HEK293 (cell line): ENCODE measurements around the gene DDX39A.

Source experiments
- BCL11A ChIP-seq: fragments of 450-650 bp; formaldehyde crosslinking; IDR thresholded peaks from 2 replicates; pipeline ENCODE4 v1.5.1; 2016; ENCODE audit warnings: low read depth, missing biosample characterization, missing genetic modification characterization
- CTCF ChIP-seq: fragments of 450-650 bp; formaldehyde crosslinking; IDR thresholded peaks from 2 replicates; pipeline ENCODE4 v1.5.1; 2016; ENCODE audit warnings: missing biosample characterization, missing genetic modification characterization
- PATZ1 ChIP-seq: fragments of 450-650 bp; formaldehyde crosslinking; IDR thresholded peaks from 2 replicates; pipeline ENCODE4 v1.5.1; 2016; ENCODE audit warnings: missing biosample characterization, missing genetic modification characterization
- SCRT2 ChIP-seq: fragments of 450-650 bp; formaldehyde crosslinking; IDR thresholded peaks from 2 replicates; pipeline ENCODE4 v1.5.1; 2016; ENCODE audit warnings: missing biosample characterization, missing genetic modification characterization
- YY2 ChIP-seq: fragments of 450-650 bp; formaldehyde crosslinking; IDR thresholded peaks from 2 replicates; pipeline ENCODE4 v1.5.1; 2016; ENCODE audit warnings: missing biosample characterization, missing genetic modification characterization
- ZBTB49 ChIP-seq: fragments of 450-650 bp; formaldehyde crosslinking; IDR thresholded peaks from 2 replicates; pipeline ENCODE4 v1.5.1; 2016; ENCODE audit warnings: missing biosample characterization, missing genetic modification characterization, low read depth
- ZNF223 ChIP-seq: fragments of 450-650 bp; formaldehyde crosslinking; IDR thresholded peaks from 2 replicates; pipeline ENCODE4 v1.5.1; 2016; ENCODE audit warnings: missing biosample characterization, missing genetic modification characterization
- ZNF24 ChIP-seq: fragments of 450-650 bp; formaldehyde crosslinking; IDR thresholded peaks from 2 replicates; pipeline ENCODE4 v1.5.1; 2016; ENCODE audit warnings: missing biosample characterization, missing genetic modification characterization
- ZNF311 ChIP-seq: fragments of 450-650 bp; formaldehyde crosslinking; IDR thresholded peaks from 2 replicates; pipeline ENCODE4 v1.5.1; 2017; ENCODE audit warnings: missing biosample characterization, missing genetic modification characterization, borderline replicate concordance
- ZNF350 ChIP-seq: fragments of 450-650 bp; formaldehyde crosslinking; IDR thresholded peaks from 2 replicates; pipeline ENCODE4 v1.5.0; 2017; ENCODE audit warnings: missing biosample characterization, mild to moderate bottlenecking, missing genetic modification characterization
- ZNF513 ChIP-seq: fragments of 450-650 bp; IDR thresholded peaks from 2 replicates; pipeline ENCODE4 v1.5.1; 2018; ENCODE audit warnings: missing biosample characterization, missing genetic modification characterization
- ZNF624 ChIP-seq: fragments of 450-650 bp; formaldehyde crosslinking; IDR thresholded peaks from 2 replicates; pipeline ENCODE4 v1.5.1; 2017; ENCODE audit warnings: missing biosample characterization, missing genetic modification characterization

- TF ChIP-seq ZNF311 (tag by site-specific recombination): no peak
- no peak for TF ChIP-seq ZNF350
- no peak for TF ChIP-seq ZNF624 (tag by site-specific recombination)
- TF ChIP-seq ZNF223 (tag by site-specific recombination): no peak
- no peak for TF ChIP-seq CTCF (tag by site-specific recombination)
- TF ChIP-seq PATZ1 (tag by site-specific recombination): no peak
- peak; percentile 67 for TF ChIP-seq SCRT2 (tag by site-specific recombination)
- no peak for TF ChIP-seq YY2
- TF ChIP-seq ZBTB49 (tag by site-specific recombination): no peak
- TF ChIP-seq ZNF513 (tag by site-specific recombination): no peak
- no peak for TF ChIP-seq BCL11A (tag by site-specific recombination)
- TF ChIP-seq ZNF24 (tag by site-specific recombination): no peak
Observed at GRCh38 chr19:14366529-14366928, 52.6 kb downstream of the DDX39A start.
